ENCODE data around the gene GKN2. TPM values are rescaled to one million over a fixed set of nuclear protein-coding genes. Genes with fewer than 3 reads are reported as not detected.

Gene GKN2
- total RNA-seq, 2 experiments from 2014 or later, result not detected

DNA sequence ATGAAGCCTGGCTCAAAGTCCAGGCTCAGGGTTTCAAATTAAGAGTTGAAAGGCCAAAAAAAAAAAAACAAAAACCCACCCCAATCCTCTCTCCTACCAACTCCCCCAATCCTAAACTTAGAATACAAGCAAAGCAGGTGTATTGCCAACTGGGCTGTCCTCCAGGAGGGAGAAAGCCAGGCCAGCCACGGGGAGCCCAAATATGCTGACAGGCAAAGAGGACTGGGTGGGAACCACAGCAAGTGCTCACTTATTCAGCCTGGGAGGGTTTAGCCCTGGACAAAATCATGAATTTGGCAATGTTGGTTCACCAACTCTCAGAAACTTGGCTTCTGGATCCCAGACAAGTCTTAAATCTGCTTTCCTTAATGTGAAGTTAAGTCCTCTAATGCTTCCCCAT lies 36.5 kb downstream of the GKN2 start:
- CTCF ChIA-PET (ENCODE audit: unreplicated experiment), result no interaction called here
- DNase-seq (ENCODE audit: low spot score), result no peak
- Histone ChIP-seq H3K79me2 (ENCODE audit: insufficient read depth, low read depth, low read length) (no peaks in the 10 kb centered on the region), H3K9me3 (ENCODE audit: low read length) (peaks cover 2% of the 10 kb centered on the region; the same call in 1 of the 2 replicates), H3K9me2 (ENCODE audit: insufficient read depth, low read length) (no peaks in the 10 kb centered on the region), H3K4me2 (ENCODE audit: low read length) (no peak overlapping the region), H2AFZ (ENCODE audit: low read length) (no peak overlapping the region), H3K4me1 (ENCODE audit: insufficient read depth, low read length, poor library complexity, severe bottlenecking) (peaks cover 3% of the 10 kb centered on the region), H4K20me1 (ENCODE audit: insufficient read depth, low read length) (no peaks in the 10 kb centered on the region), H3K4me3 (ENCODE audit: low read depth, low read length, poor library complexity, severe bottlenecking) (no peak overlapping the region), H3K36me3 (ENCODE audit: insufficient read depth, low read length) (no peaks in the 10 kb centered on the region; the same call in 1 of the 2 replicates), H3K27ac (ENCODE audit: low read depth, low read length, poor library complexity, severe bottlenecking) (no peak overlapping the region)
- BruUV-seq (replicated peaks), result no TSS peak
- no peak for TF ChIP-seq EZH2phosphoT487 (IDR thresholded peaks at IDR 0.05; ENCODE audit: borderline replicate concordance, low read depth, low read length)
- TF ChIP-seq, protein P1, sequence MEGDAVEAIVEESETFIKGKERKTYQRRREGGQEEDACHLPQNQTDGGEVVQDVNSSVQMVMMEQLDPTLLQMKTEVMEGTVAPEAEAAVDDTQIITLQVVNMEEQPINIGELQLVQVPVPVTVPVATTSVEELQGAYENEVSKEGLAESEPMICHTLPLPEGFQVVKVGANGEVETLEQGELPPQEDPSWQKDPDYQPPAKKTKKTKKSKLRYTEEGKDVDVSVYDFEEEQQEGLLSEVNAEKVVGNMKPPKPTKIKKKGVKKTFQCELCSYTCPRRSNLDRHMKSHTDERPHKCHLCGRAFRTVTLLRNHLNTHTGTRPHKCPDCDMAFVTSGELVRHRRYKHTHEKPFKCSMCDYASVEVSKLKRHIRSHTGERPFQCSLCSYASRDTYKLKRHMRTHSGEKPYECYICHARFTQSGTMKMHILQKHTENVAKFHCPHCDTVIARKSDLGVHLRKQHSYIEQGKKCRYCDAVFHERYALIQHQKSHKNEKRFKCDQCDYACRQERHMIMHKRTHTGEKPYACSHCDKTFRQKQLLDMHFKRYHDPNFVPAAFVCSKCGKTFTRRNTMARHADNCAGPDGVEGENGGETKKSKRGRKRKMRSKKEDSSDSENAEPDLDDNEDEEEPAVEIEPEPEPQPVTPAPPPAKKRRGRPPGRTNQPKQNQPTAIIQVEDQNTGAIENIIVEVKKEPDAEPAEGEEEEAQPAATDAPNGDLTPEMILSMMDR (conservative IDR thresholded peaks at IDR 0.05; ENCODE audit: low read length), result no peak
- intact Hi-C loops (cut with micrococcal nuclease; ENCODE audit: unreplicated experiment), result no loop called here
- POLR2A ChIA-PET, result no interaction called here

DNA sequence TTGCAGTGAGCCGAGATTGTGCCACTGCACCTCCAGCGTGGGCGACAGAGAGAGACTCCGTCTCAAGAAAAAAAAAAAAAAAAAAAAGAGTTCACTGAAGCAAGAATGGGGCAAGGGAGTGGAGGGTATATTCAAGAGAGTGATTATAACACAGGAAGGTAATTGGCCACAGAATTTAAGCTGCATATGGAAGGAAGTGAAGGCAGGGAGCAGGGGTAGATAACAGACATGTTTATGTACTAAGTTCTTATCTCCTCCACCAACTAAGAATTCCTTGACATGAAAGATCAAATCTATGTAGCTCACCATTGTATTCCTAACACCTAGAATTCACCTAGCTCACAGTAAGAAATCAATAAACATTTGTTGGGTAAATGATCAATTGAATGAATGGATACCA lies 37.3 kb downstream of the GKN2 start:
- intact Hi-C loops (cut with micrococcal nuclease; ENCODE audit: unreplicated experiment), result no loop called here
- no peak for DNase-seq (ENCODE audit: low spot score)
- Histone ChIP-seq H3K9me2 (ENCODE audit: insufficient read depth, low read length) (no peaks in the 10 kb centered on the region), H3K36me3 (ENCODE audit: insufficient read depth, low read length) (no peaks in the 10 kb centered on the region; the same call in 1 of the 2 replicates), H3K79me2 (ENCODE audit: insufficient read depth, low read depth, low read length) (no peaks in the 10 kb centered on the region), H3K9me3 (ENCODE audit: low read length) (peaks cover 10% of the 10 kb centered on the region), H3K4me3 (ENCODE audit: low read depth, low read length, poor library complexity, severe bottlenecking) (no peak overlapping the region), H3K27ac (ENCODE audit: low read depth, low read length, poor library complexity, severe bottlenecking) (no peak overlapping the region), H2AFZ (ENCODE audit: low read length) (no peak overlapping the region), H3K4me1 (ENCODE audit: insufficient read depth, low read length, poor library complexity, severe bottlenecking) (peaks cover 3% of the 10 kb centered on the region), H3K4me2 (ENCODE audit: low read length) (no peak overlapping the region), H4K20me1 (ENCODE audit: insufficient read depth, low read length) (no peaks in the 10 kb centered on the region)
- no TSS peak for BruUV-seq (replicated peaks)
- POLR2A ChIA-PET, result interaction anchor here (0.6 to 1.0 kb wide), 5 partner anchors 8 to 522 kb away, joined by 3 to 4 read pairs (median 3); partner anchors contain the start of gene NFU1
- no peak for TF ChIP-seq EZH2phosphoT487 (IDR thresholded peaks at IDR 0.05; ENCODE audit: borderline replicate concordance, low read depth, low read length)
- TF ChIP-seq, protein P1 (conservative IDR thresholded peaks at IDR 0.05; ENCODE audit: low read length), result no peak
- CTCF ChIA-PET (ENCODE audit: unreplicated experiment), result no interaction called here

DNA sequence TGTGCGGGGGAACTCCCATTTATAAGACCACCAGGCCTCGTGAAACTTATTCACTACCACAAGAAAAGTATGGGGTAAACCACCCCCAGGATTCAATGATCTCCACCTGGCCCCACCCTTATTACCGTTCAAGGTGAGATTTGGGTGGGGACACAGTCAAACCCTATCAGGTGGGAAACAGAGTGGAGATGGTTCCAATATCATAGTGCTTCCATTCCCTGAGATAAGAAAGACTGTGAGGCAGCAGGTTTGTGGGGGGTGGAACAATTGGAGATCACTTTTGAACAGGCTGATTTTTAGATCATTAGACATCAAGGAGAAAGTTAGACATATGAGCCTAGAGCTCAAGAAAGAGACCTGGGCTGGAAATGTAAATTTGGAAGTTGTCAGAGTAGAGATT lies 39.3 kb downstream of the GKN2 start:
- Histone ChIP-seq H3K9me3 (ENCODE audit: low read length) (peaks cover 15% of the 10 kb centered on the region), H4K20me1 (ENCODE audit: insufficient read depth, low read length) (no peaks in the 10 kb centered on the region), H3K27ac (ENCODE audit: low read depth, low read length, poor library complexity, severe bottlenecking) (no peak overlapping the region), H3K4me3 (ENCODE audit: low read depth, low read length, poor library complexity, severe bottlenecking) (no peak overlapping the region), H3K9me2 (ENCODE audit: insufficient read depth, low read length) (no peaks in the 10 kb centered on the region), H3K4me1 (ENCODE audit: insufficient read depth, low read length, poor library complexity, severe bottlenecking) (peaks cover 14% of the 10 kb centered on the region), H3K79me2 (ENCODE audit: insufficient read depth, low read depth, low read length) (no peaks in the 10 kb centered on the region), H3K4me2 (ENCODE audit: low read length) (no peak overlapping the region), H2AFZ (ENCODE audit: low read length) (no peak overlapping the region), H3K36me3 (ENCODE audit: insufficient read depth, low read length) (no peaks in the 10 kb centered on the region; the same call in 1 of the 2 replicates)
- CTCF ChIA-PET (ENCODE audit: unreplicated experiment), result interaction anchor here (0.9 kb wide), 1 partner anchor 10 kb away, joined by 3 read pairs; no protein-coding TSS in a partner anchor
- no peak for DNase-seq (ENCODE audit: low spot score)
- POLR2A ChIA-PET, result interaction anchor here (1.0 to 1.1 kb wide), 2 partner anchors 199 to 432 kb away, joined by 3 read pairs; no protein-coding TSS in a partner anchor
- intact Hi-C loops (cut with micrococcal nuclease; ENCODE audit: unreplicated experiment), result no loop called here
- TF ChIP-seq EZH2phosphoT487 (IDR thresholded peaks at IDR 0.05; ENCODE audit: borderline replicate concordance, low read depth, low read length), result no peak
- TF ChIP-seq, protein P1 (conservative IDR thresholded peaks at IDR 0.05; ENCODE audit: low read length), result no peak
- no TSS peak for BruUV-seq (replicated peaks)
